ENCODE results near the gene SEZ6L2. TPM values are rescaled to one million over a fixed set of nuclear protein-coding genes. Genes with fewer than 3 reads are reported as not detected.
"Not testable (repeated sequence)": the region's sequence is repeated elsewhere in the genome, so short reads cannot be mapped to it uniquely, and the experiment has no call there.

SEZ6L2 gene
- total RNA-seq, 1 donor from 2014 or later = not detected

GRCh38 chr16:29839822-29840221 lies 59.5 kb downstream of the SEZ6L2 start:
- H3K36me3 Mint-ChIP-seq (ENCODE audit: low read depth) = peaks cover 74% of the 10 kb centered on the region
- DNase-seq (no peak), ATAC-seq (ENCODE audit: low read depth) (no peak)
- H3K9me3 Mint-ChIP-seq = no peaks in the 10 kb centered on the region
- no peaks in the 10 kb centered on the region for H3K4me1 Mint-ChIP-seq
- H3K27me3 Mint-ChIP-seq = no peaks in the 10 kb centered on the region
- no peak overlapping the region for H3K27ac Mint-ChIP-seq
- CTCF ChIA-PET = interaction anchor here (1.2 kb wide), 1 partner anchor 8 kb away, joined by 4 read pairs; no protein-coding TSS in a partner anchor
- H3K4me3 Mint-ChIP-seq = no peak overlapping the region
- intact Hi-C loops (cut with micrococcal nuclease) = no loop called here
- TF ChIP-seq CTCF (IDR thresholded peaks at IDR 0.05) = no peak
- POLR2A ChIA-PET = interaction anchor here (0.6 kb wide), 1 partner anchor 11 kb away, joined by 5 read pairs; no protein-coding TSS in a partner anchor

DNA sequence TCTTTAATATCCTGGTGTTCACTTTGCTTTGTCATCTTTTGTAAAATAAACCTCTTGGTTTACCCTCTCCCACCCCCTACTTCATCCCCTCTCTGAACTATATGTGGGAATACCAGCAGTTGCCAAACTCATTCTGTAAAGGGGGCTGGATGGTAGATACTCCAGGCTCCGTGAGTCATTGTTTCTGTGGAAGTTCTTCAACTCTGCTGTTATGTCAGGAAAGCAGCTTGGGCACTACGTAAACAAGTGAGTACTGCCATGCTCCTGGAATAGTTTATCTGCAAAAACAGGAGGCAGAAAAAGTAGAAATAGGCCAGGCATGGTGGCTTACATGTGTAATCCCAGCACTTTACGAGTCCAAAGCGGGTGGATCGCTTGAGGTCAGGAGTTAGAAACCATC lies 61.5 kb downstream of the SEZ6L2 start:
- Mint-ChIP-seq H3K4me1 (no peaks in the 10 kb centered on the region), H3K9me3 (no peaks in the 10 kb centered on the region), H3K27ac (no peak overlapping the region), H3K27me3 (no peaks in the 10 kb centered on the region), H3K36me3 (ENCODE audit: low read depth) (peaks cover 75% of the 10 kb centered on the region), H3K4me3 (no peak overlapping the region)
- POLR2A ChIA-PET = no interaction called here
- CTCF ChIA-PET = no interaction called here
- DNase-seq (no peak), ATAC-seq (ENCODE audit: low read depth) (no peak)
- TF ChIP-seq CTCF (IDR thresholded peaks at IDR 0.05) = no peak
- intact Hi-C loops (cut with micrococcal nuclease) = no loop called here

DNA sequence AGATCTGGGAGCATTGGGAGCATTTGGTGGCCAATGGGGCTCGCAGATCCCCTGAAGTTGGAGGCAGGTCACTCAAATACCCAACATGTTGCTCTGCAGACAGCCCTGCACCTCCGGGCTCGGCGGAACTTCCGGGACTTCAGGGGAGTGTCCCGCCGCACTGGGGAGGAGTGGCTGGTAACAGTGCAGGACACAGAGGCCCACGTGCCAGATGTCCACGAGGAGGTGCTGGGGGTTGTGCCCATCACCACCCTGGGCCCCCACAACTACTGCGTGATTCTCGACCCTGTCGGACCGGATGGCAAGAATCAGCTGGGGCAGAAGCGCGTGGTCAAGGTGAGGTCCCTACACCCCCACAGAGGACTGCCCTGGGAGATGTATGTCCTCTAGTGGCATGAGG lies 62.7 kb downstream of the SEZ6L2 start:
- H3K36me3 Mint-ChIP-seq (ENCODE audit: low read depth) = peaks cover 76% of the 10 kb centered on the region
- no peaks in the 10 kb centered on the region for H3K9me3 Mint-ChIP-seq
- no peak for ATAC-seq (ENCODE audit: low read depth)
- no peak for TF ChIP-seq CTCF (IDR thresholded peaks at IDR 0.05)
- intact Hi-C loops (cut with micrococcal nuclease) = no loop called here
- no peak overlapping the region for H3K27ac Mint-ChIP-seq
- no peaks in the 10 kb centered on the region for H3K27me3 Mint-ChIP-seq
- no peak overlapping the region for H3K4me3 Mint-ChIP-seq
- CTCF ChIA-PET = no interaction called here
- H3K4me1 Mint-ChIP-seq = no peaks in the 10 kb centered on the region
- no peak for DNase-seq
- POLR2A ChIA-PET = no interaction called here

GRCh38 chr16:29835926-29836325 lies 63.4 kb downstream of the SEZ6L2 start:
- ATAC-seq (ENCODE audit: low read depth) (no peak), DNase-seq (no peak)
- TF ChIP-seq CTCF (IDR thresholded peaks at IDR 0.05) = no peak
- no peak overlapping the region for H3K4me3 Mint-ChIP-seq
- H3K27ac Mint-ChIP-seq = no peak overlapping the region
- no peaks in the 10 kb centered on the region for H3K4me1 Mint-ChIP-seq
- no peaks in the 10 kb centered on the region for H3K9me3 Mint-ChIP-seq
- ChIA-PET POLR2A (interaction anchor here (0.7 kb wide), 2 partner anchors 442 to 912 kb away, joined by 3 to 5 read pairs; partner anchors contain the start of gene PHKG2), CTCF (no interaction called here)
- peaks cover 80% of the 10 kb centered on the region for H3K36me3 Mint-ChIP-seq (ENCODE audit: low read depth)
- intact Hi-C loops (cut with micrococcal nuclease) = no loop called here
- no peaks in the 10 kb centered on the region for H3K27me3 Mint-ChIP-seq

GRCh38 chr16:29834079-29834478 lies 65.3 kb downstream of the SEZ6L2 start:
- Mint-ChIP-seq H3K9me3 (no peaks in the 10 kb centered on the region), H3K4me1 (no peaks in the 10 kb centered on the region), H3K27ac (no peak overlapping the region), H3K4me3 (no peak overlapping the region), H3K27me3 (no peaks in the 10 kb centered on the region), H3K36me3 (ENCODE audit: low read depth) (peaks cover 70% of the 10 kb centered on the region)
- intact Hi-C loops (cut with micrococcal nuclease) = no loop called here
- no peak for TF ChIP-seq CTCF (IDR thresholded peaks at IDR 0.05)
- ChIA-PET POLR2A (interaction anchor here (0.6 to 0.7 kb wide), 3 partner anchors 8 to 1212 kb away, joined by 3 to 4 read pairs (median 3); no protein-coding TSS in a partner anchor), CTCF (no interaction called here)
- no peak for DNase-seq
- no peak for ATAC-seq (ENCODE audit: low read depth)

DNA sequence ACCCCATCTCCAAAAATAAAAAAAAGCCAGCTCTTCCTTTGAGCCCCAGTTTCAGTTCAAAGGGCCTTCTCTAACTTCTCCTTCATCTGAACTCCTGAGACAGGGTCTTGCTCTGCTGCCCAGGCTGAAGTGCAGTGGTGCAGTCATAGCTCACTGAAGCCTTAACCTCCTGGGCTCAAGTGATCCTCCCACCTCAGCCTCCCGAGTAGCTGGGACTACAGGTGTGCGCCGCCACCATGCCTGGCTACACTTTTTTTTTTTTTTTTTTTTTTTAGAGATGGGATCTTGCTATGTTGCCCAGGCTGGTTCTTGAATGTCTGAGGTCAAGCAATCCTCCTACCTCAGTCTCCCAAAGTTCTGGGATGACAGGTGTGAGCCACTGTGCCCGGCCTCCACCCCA lies 66.1 kb downstream of the SEZ6L2 start:
- H3K4me1 Mint-ChIP-seq; intact Hi-C loops (cut with micrococcal nuclease); ATAC-seq (ENCODE audit: low read depth); H3K27me3 Mint-ChIP-seq; H3K9me3 Mint-ChIP-seq; DNase-seq; H3K27ac Mint-ChIP-seq; H3K4me3 Mint-ChIP-seq: not testable (repeated sequence)
- ChIA-PET POLR2A (interaction anchor here (0.6 to 0.7 kb wide), 2 partner anchors 18 to 141 kb away, joined by 3 to 4 read pairs; partner anchors contain the start of gene TAOK2), CTCF (interaction anchor here (0.6 kb wide), 1 partner anchor 513 kb away, joined by 3 read pairs; no protein-coding TSS in a partner anchor)
- peaks cover 63% of the 10 kb centered on the region for H3K36me3 Mint-ChIP-seq (ENCODE audit: low read depth)

All from activated B cell treated with CpG ODN at 0.5 μM for 24 hours (primary cell).